ENCODE data around the gene IL36RN. TPM values are rescaled to one million over a fixed set of nuclear protein-coding genes. Genes with fewer than 3 reads are reported as not detected.

IL36RN gene
- total RNA-seq, 1 donor from 2014 or later: 0.85 TPM

- TF ChIP-seq CTCF (IDR thresholded peaks at IDR 0.05; ENCODE audit: unreplicated experiment): no peak
- Mint-ChIP-seq H3K36me3 (no peaks in the 10 kb centered on the region), H3K27ac (no peak overlapping the region), H3K9me3 (peaks cover 20% of the 10 kb centered on the region), H3K27me3 (ENCODE audit: low read depth) (peaks cover 70% of the 10 kb centered on the region), H3K4me3 (no peak overlapping the region), H3K4me1 (no peaks in the 10 kb centered on the region)
- no peak for DNase-seq (ENCODE audit: low spot score in 2 of 2, unreplicated experiment in 2 of 2)
Measured at GRCh38 chr2:113021312-113021711, 37.7 kb upstream of the IL36RN start.

- H3K9me3 Mint-ChIP-seq: peaks cover 2% of the 10 kb centered on the region
- H3K27ac Mint-ChIP-seq: no peak overlapping the region
- TF ChIP-seq CTCF (IDR thresholded peaks at IDR 0.05; ENCODE audit: unreplicated experiment): no peak
- no peaks in the 10 kb centered on the region for H3K36me3 Mint-ChIP-seq
- no peak overlapping the region for H3K4me3 Mint-ChIP-seq
- H3K4me1 Mint-ChIP-seq: no peaks in the 10 kb centered on the region
- peaks cover 76% of the 10 kb centered on the region for H3K27me3 Mint-ChIP-seq (ENCODE audit: low read depth)
- DNase-seq (ENCODE audit: low spot score in 2 of 2, unreplicated experiment in 2 of 2): no peak
Measured at GRCh38 chr2:113024764-113025163, 34.2 kb upstream of the IL36RN start.

- TF ChIP-seq CTCF (IDR thresholded peaks at IDR 0.05; ENCODE audit: unreplicated experiment): no peak
- H3K9me3 Mint-ChIP-seq: no peaks in the 10 kb centered on the region
- peaks cover 82% of the 10 kb centered on the region for H3K27me3 Mint-ChIP-seq (ENCODE audit: low read depth)
- DNase-seq (ENCODE audit: low spot score in 2 of 2, unreplicated experiment in 2 of 2): no peak
- no peaks in the 10 kb centered on the region for H3K4me1 Mint-ChIP-seq
- H3K4me3 Mint-ChIP-seq: no peak overlapping the region
- H3K36me3 Mint-ChIP-seq: no peaks in the 10 kb centered on the region
- H3K27ac Mint-ChIP-seq: no peak overlapping the region
Measured at GRCh38 chr2:113025737-113026136, 33.3 kb upstream of the IL36RN start.

GRCh38 chr2:113027691-113028090 lies 31.3 kb upstream of the IL36RN start:
- H3K4me3 Mint-ChIP-seq: no peak overlapping the region
- TF ChIP-seq CTCF (IDR thresholded peaks at IDR 0.05; ENCODE audit: unreplicated experiment): no peak
- no peak for DNase-seq (ENCODE audit: low spot score in 2 of 2, unreplicated experiment in 2 of 2)
- no peaks in the 10 kb centered on the region for H3K4me1 Mint-ChIP-seq
- H3K36me3 Mint-ChIP-seq: no peaks in the 10 kb centered on the region
- H3K9me3 Mint-ChIP-seq: no peaks in the 10 kb centered on the region
- H3K27ac Mint-ChIP-seq: no peak overlapping the region
- H3K27me3 Mint-ChIP-seq (ENCODE audit: low read depth): peaks cover 90% of the 10 kb centered on the region

GRCh38 chr2:113028112-113028511 lies 30.9 kb upstream of the IL36RN start:
- TF ChIP-seq CTCF (IDR thresholded peaks at IDR 0.05; ENCODE audit: unreplicated experiment): no peak
- Mint-ChIP-seq H3K4me3 (no peak overlapping the region), H3K27me3 (ENCODE audit: low read depth) (peaks cover 90% of the 10 kb centered on the region), H3K4me1 (no peaks in the 10 kb centered on the region), H3K36me3 (no peaks in the 10 kb centered on the region), H3K9me3 (no peaks in the 10 kb centered on the region), H3K27ac (no peak overlapping the region)
- DNase-seq (ENCODE audit: low spot score in 2 of 2, unreplicated experiment in 2 of 2): no peak

- Mint-ChIP-seq H3K27ac (no peak overlapping the region), H3K4me1 (no peaks in the 10 kb centered on the region), H3K4me3 (no peak overlapping the region), H3K27me3 (ENCODE audit: low read depth) (peaks cover 68% of the 10 kb centered on the region), H3K36me3 (no peaks in the 10 kb centered on the region), H3K9me3 (no peaks in the 10 kb centered on the region)
- DNase-seq (ENCODE audit: low spot score in 2 of 2, unreplicated experiment in 2 of 2): no peak
- no peak for TF ChIP-seq CTCF (IDR thresholded peaks at IDR 0.05; ENCODE audit: unreplicated experiment)
Measured at GRCh38 chr2:113032737-113033136, 26.3 kb upstream of the IL36RN start.

Data from mesothelial cell of epicardium (in vitro differentiated cells).